Fibroblast of the conjunctiva (primary cell): ENCODE results near the gene C2orf68.
"Not testable (repeated sequence)": the region's sequence is repeated elsewhere in the genome, so short reads cannot be mapped to it uniquely, and the experiment has no call there.

Source experiments
- DNase-seq: peaks from one replicate; pipeline ENCODE4 v3.0.0-alpha.2; 2010; ENCODE audit warnings: low read depth

Gene C2orf68, protein sequence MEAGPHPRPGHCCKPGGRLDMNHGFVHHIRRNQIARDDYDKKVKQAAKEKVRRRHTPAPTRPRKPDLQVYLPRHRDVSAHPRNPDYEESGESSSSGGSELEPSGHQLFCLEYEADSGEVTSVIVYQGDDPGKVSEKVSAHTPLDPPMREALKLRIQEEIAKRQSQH

DNA sequence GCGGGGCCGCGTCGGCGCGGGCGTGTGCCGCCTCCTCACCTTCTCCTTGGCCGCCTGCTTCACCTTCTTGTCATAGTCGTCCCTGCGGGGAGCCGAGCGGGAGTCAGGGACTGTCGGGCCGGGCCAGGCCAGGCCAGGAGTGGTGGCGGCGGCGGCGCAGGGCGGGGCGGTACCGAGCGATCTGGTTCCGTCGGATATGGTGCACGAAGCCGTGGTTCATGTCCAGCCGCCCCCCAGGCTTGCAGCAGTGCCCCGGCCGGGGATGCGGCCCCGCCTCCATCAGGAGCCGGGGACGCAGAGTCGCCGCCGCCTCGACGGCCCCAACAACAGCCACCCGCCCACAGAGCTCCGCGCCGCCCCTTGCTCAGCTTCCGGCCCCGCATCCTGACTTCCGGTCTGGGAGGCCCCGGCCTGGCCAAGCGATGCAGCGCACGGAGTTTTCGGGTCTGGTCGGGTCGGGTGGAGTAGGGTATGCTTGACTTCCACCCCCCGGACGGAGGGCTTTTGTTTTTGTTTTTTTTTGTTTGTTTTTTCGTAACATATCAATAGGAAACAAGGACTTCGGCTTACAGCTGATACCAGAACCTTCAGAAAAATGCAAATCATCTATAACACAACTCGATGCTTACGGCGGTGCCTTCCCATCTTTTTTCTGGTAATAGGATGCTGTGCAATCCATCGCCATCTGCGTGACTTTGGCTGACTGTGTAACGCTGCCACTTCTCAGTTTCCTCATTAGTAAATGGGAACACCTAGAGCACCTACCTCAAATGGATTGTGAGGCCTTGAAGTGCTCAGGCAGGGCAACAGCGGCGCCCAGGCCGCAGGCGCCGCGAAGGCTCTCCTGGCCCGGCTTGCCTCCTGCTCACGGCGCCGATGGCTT is at the start of gene C2orf68:
Gene C2orf68 (minus strand): TSS at position 362 of the 883 bp plus-strand sequence. CDS start 82 bp downstream, at position 280.
- peak; percentile 57 for DNase-seq

DNA sequence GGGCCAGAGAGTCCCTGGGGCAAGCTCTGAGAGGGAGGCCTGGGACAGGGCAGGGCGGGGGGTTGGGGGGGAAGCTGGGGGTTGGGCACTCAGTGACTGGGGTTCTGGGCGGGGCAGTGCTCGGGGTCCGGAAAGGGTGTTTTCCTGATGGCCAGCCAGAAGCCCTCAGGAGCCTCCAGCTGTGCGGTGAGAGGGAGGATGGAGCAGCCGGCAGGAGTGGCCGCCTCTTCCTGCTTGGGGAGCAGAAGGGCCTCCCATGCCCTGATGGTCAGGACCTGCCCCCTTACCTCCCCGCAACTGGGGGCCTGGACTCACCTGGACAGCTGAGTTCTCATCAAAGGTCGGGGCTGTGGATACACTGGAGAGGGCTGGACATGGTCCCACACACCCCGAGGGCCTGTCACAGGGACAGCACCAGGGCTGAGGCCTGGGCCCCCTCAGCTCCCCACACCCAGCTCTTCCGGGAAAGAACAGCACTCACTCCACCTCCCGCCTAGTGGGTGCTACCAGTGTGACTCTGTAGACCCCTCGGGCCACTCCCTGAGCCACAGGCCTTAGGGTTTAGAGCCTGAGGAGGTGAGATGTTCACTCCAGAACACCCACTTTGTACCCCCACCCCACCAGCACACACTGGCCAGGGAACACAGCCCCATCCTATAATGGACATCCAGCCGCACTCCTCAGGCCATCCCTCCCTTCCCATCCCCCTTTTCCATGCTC is 49.4 kb upstream of the C2orf68 start:
- DNase-seq: no peak

DNA sequence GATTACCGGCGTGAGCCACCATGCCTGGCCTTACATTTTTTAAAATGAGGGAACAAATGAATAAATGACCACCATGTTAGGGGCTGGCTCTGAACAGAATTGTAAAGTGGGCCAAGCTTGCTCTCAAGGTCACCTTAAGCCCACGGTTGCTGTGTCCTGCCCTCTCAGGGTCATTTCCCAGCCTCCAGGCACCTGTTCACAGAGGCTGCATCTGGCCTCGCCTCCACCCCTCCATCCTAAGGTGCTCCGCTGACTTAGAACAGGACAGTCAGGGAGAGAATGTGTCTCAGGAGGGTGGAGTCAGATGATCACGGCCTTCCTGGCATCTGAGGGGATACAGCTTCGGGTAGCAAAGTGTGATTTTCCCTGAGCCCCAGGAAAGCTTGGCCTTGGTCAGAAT is 48.9 kb upstream of the C2orf68 start:
- no peak for DNase-seq

DNA sequence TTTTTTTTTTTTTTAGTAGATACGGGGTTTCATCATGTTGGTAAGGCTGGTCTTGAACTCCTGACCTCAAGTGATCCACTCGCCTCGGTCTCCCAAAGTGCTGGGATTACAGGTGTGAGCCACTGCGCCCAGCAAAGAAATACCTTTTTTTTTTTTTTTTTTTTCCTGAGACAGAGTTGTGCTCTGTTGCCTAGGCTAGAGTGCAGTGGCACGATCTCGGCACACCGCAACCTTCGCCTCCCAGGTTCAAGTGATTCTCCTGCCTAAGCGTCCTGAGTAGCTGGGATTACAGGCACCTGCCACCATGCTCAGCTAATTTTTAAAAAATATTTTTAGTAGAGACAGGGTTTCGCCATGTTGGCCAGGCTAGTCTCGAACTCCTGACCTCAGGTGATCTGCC is 48.4 kb upstream of the C2orf68 start:
- DNase-seq: not testable (repeated sequence)

DNA sequence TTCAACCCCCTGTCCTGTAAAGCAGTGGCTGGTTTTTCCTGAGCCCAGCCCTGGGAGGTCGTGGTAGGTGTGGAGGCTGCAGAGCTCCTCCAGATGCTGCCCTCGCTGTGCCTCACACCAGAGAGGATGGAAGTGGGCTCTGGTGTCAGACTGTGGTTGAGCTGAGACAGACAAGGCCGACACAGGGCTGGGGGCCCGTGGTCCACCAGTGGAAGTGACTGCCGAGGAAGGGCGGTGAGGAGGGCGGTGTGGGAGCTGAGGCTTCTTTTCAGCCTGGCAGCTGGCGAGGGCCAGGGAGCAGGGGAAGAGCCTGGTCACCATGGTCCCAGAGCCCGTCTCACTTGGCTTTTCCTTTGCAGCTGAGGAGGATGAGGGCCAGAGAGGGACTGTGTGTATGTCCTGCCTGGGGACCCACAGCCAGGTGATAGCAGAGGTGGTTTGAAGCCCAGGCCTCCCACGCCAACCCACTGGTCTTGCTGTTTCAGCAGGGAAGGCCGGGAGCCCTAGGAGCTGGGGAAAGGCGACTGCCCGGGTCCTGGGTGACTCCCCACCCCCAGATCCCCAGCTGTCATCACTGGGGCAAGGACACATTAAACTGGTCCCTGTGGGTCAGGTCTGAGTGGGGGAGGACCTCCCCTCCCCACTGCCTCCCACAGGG is 47.6 kb upstream of the C2orf68 start:
- DNase-seq: no peak

DNA sequence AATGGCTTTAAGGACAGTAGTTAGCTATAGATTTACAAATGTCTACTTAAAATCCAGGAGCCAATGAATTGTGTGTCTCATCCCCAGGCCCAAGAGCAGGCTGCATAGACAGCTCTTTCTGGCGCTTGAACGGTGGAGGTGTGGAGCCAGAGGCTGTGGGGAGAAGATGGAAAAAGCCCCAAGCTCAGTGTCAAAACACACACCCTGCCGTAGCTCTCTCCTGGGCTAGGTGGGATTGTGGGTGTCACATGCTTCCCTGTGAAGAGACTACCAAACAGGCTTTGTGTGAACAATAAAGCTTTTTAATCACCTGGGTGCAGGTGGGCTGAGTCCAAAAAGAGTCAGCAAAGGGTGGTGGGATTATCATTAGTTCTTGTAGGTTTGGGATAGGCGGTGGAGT is 45.5 kb upstream of the C2orf68 start:
- DNase-seq: not testable (repeated sequence)

DNA sequence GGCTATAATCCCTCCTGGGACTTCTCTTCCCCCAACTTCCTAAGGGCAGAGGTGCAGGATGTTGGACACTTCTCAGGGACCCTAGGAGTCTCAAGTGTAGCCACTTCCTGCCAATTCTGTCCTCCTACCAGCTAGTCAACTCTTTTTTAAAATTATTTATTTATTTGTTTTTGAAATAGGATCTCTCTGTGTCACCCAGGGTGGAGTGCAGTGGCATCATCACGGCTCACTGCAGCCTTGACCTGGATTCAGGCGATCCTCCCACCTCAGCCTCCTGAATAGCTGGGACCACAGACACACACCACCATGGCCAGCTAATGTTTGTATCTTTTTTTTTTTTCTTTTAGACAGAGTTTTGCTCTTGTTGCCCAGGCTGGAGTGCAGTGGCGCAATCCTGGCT is 44.6 kb upstream of the C2orf68 start:
- no peak for DNase-seq

DNA sequence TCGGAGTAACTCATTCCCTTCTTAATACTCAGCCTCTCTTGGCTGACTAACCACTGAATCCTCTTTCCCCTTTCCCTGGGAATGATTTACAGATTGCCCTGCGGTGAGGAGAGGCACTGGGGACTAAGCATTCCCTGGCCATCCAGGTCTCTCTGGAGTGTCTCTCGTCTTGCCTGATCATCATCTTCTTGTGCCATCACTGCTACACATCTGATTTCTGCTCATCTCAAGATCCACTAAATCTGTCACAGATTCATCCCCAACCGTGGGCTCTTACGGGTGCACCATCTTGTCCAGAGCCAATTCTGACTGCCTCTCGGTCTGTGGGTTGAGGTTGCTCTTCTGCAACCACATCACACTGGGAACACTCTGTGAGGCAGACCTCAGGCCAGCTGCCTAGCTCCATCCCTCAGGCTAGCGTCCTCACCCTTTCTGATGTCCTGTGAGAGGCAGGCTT is 44.1 kb upstream of the C2orf68 start:
- no peak for DNase-seq

DNA sequence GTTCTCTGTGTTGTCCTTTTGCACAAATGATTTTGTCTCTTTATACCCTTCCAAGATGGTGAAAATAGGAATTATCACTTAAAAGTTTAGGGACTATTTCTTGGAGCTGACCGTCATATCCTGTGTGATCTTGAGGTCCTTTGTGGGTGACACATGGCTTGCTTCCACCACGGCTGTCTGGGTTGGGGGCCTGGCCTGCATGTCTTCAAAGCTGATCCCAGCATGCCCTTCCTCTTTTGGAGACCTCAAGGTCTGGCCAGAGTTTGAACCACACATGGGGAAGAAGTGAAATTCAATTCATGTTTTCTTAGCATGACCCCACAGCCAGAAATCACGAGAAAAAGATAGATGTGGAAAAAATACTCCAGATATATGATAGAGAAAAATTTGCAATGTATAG is 42.1 kb upstream of the C2orf68 start:
- DNase-seq: no peak

DNA sequence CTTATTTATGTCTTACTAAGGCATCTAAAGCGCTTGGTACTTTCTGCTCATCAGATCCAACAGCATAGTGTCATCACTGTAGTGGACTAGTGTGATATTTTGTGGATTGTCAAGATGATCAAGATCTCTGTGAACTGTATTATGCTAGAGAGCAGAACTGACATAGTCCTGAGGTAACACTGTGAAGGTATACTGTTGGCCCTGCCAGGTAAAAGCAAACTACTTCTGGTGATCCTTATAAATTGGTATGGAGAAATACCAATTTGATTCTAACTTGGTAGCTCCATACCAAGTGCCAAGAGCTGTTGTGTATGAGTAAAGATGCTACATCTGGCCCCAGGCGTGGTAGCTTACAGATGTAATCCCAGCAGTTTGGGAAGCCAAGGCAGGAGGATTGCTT is 40.2 kb upstream of the C2orf68 start:
- DNase-seq: no peak

DNA sequence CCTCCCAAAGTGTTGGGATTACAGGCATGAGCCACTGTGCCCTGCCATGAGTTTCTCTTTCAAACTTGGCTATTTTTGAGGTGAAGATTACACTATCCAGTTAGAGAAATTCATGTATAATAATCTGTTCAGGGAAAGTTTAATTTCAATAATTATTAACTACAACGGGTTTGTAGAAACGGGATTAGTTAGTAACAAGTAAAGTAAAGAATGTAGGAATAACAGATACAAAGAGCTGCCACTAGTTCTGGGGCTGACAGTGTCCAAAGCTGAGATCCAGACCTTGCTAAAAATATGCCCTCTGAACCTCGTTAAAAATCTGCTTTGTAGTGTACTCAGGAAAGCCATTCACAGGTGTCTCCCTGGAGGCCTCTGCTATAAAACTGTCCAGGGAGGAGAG is 39.2 kb upstream of the C2orf68 start:
- DNase-seq: no peak

DNA sequence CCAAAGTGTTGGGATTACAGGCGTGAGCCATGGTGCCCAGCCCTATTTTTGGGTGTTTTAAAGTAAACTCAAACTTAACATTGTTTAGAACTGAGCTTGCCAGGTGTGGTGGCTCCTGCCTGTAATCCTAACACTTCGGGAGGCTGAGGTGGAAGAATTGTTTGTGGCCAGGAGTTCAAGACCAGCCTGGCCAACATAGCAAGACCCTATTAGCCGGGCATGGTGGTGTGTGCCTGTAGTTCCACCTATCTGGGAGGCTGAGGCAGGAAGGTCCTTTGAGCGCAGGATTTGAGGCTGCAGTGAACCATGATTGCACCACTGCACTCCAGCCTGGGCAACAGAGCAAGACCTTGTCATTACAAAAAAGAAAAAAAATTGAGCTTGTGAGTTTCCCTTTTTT is 38.6 kb upstream of the C2orf68 start:
- DNase-seq: no peak

DNA sequence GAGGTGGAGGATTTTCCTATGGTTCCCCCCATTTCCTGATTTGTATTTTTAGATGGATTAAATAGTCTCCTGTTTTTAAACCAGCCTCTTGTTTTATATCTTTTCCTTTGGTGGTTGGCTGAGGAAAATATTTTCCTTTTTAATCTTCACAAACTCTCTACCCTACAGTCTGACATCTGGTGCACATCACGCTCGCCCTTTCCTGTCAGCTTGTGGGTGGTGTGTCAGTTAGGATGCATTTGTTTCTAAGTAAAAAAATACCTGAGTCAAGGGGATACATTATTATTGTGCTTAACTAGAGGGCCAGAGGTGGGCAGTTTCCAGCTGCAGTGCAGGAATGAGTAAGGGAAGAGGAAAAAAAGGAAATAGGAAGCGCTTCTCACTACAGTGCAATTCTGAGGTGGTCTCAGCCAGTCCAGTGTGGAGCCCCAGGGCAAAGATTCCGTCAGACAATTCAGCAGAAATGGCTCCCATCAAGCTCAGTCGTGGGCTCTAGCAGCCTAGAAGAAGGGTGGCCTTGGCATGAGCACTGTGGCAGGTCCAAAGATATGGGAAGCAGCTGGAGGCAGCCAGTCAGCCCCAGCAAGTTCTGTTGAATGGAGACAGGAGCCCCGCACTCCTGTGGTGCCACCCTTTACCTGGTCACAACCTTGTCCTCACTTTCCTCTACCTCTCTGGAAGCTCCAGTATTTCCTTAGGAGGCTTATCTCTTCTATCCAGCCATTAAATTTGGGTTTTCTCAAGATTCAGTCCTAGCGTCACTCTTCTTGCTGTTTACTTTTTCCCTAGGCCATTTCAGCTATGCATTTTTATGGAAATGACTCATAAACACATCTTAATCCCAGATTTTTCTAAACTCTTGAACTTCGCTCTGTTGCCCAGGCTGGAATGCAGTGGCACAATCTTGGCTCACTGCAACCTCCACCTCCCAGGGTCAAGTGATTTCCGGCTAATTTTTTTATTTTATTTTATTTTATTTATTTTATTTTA is 37.6 kb upstream of the C2orf68 start:
- no peak for DNase-seq

DNA sequence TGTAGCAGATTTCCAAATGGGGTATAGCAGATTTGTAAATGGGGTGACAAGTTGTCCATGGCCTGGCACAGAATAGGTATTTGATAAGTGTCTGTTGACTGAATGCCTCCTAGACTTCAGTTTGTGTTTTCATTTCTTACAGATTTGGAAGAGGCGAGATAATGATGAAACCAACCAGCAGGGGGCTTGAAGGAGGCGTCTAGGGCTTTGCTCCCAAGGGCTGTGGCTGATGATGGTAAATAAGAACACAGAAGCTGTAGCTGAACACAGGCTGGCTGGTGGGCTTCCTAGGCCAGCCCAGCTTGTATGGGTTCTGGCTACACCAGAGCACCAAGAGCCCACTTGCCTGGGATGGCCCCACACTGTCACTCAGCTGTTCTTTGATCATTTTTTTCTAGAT is 36.8 kb upstream of the C2orf68 start:
- no peak for DNase-seq

DNA sequence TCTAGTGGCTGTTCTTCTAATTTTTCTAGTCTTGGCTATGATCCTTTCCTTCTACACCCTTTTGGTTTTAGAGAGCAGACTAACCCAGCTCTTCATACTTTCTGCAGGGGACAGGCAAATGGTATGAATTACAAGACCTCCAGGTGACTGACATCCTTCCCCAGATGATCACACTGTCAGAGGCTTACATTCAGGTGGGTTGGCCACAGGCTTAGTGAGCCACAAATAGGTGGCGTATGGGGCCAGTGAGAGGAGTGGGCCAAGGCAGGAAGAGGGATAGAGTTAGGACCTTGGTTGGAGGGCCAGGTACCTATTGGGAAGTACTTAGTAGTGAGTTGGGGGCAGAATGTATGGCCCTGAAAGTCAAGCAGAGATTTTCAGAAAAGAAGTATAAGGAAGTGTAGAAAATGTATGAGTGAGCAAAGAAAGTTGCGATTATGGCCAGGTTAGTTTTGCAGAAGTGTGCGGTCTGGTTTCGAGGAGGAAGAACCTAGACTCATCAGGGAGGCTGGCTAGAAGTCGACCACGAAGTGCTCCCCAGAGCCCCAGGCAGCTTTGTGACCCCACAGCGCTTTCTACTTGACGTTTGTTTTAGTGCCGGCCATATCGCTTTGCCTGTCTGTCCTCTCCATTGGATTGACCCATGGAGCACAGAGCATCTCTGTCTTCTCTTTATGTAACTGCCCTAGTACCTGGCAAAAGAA is 36.1 kb upstream of the C2orf68 start:
- no peak for DNase-seq

DNA sequence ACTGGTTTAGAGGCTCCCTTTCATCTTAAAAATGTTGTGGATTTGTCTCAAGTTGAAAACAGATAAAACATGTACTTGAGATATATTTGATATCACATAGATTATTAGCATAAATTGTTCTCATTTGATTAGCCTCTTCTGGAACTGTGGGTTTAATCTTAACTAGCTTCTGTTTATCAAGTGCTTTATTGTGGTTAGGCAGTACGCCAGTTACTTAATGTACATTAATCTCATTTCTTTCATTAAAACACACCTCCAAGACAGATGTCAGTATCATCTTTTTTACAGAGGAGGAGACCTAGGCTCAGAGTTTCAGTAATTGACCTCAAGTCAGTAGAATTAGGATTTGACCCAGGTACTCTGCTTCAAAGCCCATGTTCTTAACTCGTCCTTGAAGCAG is 34.3 kb upstream of the C2orf68 start:
- DNase-seq: no peak

DNA sequence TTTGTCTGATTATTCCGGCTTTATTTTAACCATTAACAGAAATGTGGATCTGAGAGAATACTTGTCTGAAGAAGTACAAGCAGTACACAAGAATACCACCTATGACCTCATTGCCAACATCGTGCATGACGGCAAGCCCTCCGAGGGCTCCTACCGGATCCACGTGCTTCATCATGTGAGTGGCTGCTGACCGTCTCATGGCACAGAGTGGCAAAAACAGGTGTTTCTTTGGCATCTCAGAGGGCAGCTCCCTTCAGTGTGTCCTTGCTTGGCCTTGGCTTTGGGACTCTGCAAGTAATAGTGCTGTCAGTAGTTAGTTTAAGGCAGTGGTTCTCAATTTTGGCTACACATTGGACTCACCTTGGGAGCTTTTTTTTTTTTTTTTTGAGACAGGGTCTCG is 33.0 kb upstream of the C2orf68 start:
- no peak for DNase-seq

DNA sequence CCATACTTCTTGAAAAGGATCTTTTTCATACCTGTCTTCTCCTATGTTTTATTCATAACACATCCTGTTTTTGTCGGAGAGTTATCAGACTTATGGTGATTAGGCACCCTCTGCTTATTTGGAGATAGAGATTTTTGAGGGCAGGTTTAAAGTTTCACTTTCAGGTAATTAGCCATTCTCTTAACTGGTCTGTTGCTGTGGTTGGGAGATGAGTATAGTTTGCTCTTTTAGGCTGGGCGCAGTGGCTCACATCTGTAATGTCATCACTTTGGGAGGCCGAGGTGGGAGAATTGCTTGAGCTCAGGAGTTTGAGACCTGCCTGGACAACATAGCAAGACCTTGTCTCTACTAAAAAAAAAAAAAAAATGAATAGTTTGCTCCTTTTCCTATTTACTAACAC is 30.9 kb upstream of the C2orf68 start:
- no peak for DNase-seq

DNA sequence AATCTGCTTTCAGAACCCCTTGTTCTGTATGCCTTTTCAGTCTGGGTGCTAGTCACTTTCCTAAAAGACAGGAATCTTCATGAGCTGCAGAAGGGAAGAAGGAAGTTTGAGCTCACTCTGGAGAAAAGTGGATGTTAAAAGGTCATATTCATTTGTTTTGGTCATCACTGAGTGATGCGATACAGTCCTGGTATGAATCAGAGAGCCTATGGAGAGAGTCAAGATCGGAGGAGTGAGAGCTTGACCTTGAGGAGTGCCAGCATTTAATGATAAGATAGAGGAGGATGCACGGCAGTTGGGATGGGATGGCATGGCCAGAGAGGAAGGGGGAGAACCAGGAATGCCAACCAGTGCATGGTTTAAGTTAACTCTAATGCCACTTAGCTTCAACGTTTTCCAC is 23.8 kb upstream of the C2orf68 start:
- DNase-seq: no peak

DNA sequence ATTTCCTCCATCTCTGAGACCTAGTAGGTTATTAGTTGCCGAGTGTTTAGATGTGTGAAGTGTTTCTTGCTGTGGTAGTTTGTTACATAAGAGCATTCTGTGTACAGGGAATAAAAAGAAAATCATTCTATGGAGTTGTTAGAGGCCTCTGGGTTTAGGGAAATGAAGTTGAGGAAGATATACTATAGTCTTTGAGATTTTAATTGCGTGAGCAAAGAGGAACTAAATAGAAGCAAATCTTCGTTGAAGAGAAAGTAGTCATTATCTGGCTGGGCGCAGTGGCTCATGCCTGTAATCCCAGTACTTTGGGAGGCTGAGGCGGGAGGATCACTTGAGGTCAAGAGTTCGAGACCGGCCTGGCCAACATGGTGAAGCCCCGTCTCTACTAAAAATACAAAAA is 23.1 kb upstream of the C2orf68 start:
- no peak for DNase-seq

DNA sequence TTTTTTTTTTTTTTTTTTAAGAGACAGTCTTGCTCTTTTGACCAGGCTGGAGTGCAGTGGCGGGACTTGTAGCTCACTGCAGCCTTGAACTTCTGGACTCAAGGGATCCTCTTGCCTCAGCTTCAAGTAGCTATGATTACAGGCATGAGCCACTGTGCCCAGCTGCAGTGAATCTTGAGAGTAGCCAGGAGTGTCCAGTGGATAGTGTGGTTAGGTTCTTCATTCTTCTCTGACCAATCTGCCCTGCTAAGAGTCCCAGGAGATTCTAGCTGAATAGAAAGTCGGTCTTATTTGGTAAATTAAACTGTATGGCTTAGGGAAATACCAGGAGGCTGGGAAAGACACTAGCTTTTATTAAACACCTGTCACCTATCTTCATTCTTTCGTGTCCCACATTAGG is 19.4 kb upstream of the C2orf68 start:
- no peak for DNase-seq
